ENCODE measurements around the gene RPN2. TPM values are rescaled to one million over a fixed set of nuclear protein-coding genes. Genes with fewer than 3 reads are reported as not detected.

Gene RPN2
- total RNA-seq, 1 experiment from 2014 or later = 234 TPM

DNA sequence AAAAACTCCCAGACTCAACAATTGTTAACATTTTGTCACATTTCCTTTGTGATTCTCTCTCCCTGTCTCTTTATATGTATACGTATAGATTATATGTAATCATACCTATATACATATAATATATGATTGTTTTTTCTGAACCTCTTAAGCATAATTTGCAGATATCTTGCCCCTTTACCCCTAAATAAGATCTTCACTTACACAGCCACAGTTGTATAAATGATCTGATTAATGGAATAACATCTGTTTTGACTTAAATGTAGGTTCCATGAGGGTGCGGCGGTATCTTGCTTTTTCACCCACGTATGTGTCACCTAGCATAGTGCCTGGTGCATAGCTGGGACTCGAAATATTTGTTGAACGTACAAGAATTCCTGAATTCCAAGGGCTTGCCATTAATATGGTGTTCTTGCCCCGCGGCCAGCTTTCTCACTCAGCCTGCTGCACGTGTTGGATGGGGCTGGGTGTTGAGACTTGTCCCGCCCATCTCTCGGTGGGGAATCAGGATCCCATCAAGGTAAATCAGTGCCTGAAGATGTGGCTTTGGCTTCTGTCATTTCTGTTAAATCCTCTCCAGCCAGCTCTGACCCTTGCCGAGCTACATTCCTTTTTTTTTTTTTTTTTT, 99.9 kb downstream of the RPN2 start:
- Histone ChIP-seq H2BK20ac (ENCODE audit: low read depth, low read length, poor library complexity, severe bottlenecking) (no peak overlapping the region), H3K23ac (ENCODE audit: insufficient read length, low read depth, low read length) (no peak overlapping the region), H3K27ac (ENCODE audit: insufficient read length, low read depth, low read length) (no peak overlapping the region), H3T11ph (ENCODE audit: low read length) (no peak overlapping the region), H3K9me3 (ENCODE audit: control insufficient read depth, low read depth, low read length) (no peaks in the 10 kb centered on the region), H3K27me3 (ENCODE audit: insufficient read depth, low read length) (no peaks in the 10 kb centered on the region), H3K4me2 (ENCODE audit: insufficient read depth, insufficient read length, low read length) (no peak overlapping the region), H3K18ac (ENCODE audit: insufficient read length, low read depth, low read length) (no peak overlapping the region), H3K23me2 (ENCODE audit: insufficient read length, low read depth, low read length, poor library complexity, severe bottlenecking) (no peaks in the 10 kb centered on the region), H4K91ac (ENCODE audit: insufficient read length, low read depth, low read length) (no peak overlapping the region), H3K79me2 (ENCODE audit: insufficient read depth, low read length) (no peaks in the 10 kb centered on the region), H3K56ac (ENCODE audit: insufficient read length, low read depth, low read length) (no peak overlapping the region), H2BK12ac (ENCODE audit: insufficient read length, low read depth, low read length) (no peak overlapping the region), H2BK5ac (ENCODE audit: insufficient read length, low read length) (no peak overlapping the region), H2BK15ac (ENCODE audit: low read depth, low read length) (no peak overlapping the region), H4K5ac (ENCODE audit: insufficient read length, low read depth, low read length) (no peak overlapping the region), H3K4ac (ENCODE audit: low read depth, low read length) (no peak overlapping the region), H2AK5ac (ENCODE audit: insufficient read length, low read length) (no peak overlapping the region), H3K79me1 (ENCODE audit: insufficient read depth, low read depth, low read length, poor library complexity, severe bottlenecking) (no peaks in the 10 kb centered on the region), H3K9ac (ENCODE audit: extremely low read depth, insufficient read length, low read length) (no peak overlapping the region), H2BK120ac (ENCODE audit: low read depth, low read length, poor library complexity, severe bottlenecking) (no peak overlapping the region), H4K20me1 (ENCODE audit: control insufficient read depth, insufficient read depth, insufficient read length) (no peaks in the 10 kb centered on the region), H2AFZ (ENCODE audit: low read length) (no peak overlapping the region), H3K14ac (ENCODE audit: insufficient read depth, low read length) (no peak overlapping the region), H4K8ac (replicated peaks; ENCODE audit: insufficient read length, low read depth, low read length) (no peak overlapping the region), H3K4me1 (ENCODE audit: insufficient read depth, low read length) (no peaks in the 10 kb centered on the region; the same call in 1 of the 2 replicates)
- Mint-ChIP-seq H3K4me3 (no peak overlapping the region), H3K27ac (no peak overlapping the region), H3K27me3 (ENCODE audit: low read depth) (peaks cover 2% of the 10 kb centered on the region; the same call in 1 of the 2 replicates), H3K36me3 (ENCODE audit: insufficient read depth in 1 of 3, low read depth in 3 of 3) (no peaks in the 10 kb centered on the region), H3K4me1 (peaks cover 10 to 34% of the 10 kb centered on the region in 2 experiments), H3K9me3 (no peaks in the 10 kb centered on the region)
- no peak for DNase-seq
- WGBS (ENCODE audit: extremely low coverage, insufficient read length, low lambda C conversion rate) = no CpG with 5 or more reads among the region's 12 CpGs
- no peak for TF ChIP-seq CTCF (conservative IDR thresholded peaks at IDR 0.05)
